PC-9 (cell line): ENCODE measurements around the gene UCP3.

Experiments
- EZH2 ChIP-seq: fragments of 200-600 bp; sonication (generic); IDR thresholded peaks from 2 replicates; pipeline ENCODE4 v1.8.0; 2017; ENCODE audit warnings: antibody characterized with exemption, low read depth
- TF ChIP-seq, protein P1 (sequence below): fragments of 200-600 bp; sonication (generic); conservative IDR thresholded peaks from 2 replicates; pipeline ENCODE4 v1.6.1; 2017; ENCODE audit warnings: mixed run types, antibody characterized with exemption, mild to moderate bottlenecking, moderate library complexity

DNA sequence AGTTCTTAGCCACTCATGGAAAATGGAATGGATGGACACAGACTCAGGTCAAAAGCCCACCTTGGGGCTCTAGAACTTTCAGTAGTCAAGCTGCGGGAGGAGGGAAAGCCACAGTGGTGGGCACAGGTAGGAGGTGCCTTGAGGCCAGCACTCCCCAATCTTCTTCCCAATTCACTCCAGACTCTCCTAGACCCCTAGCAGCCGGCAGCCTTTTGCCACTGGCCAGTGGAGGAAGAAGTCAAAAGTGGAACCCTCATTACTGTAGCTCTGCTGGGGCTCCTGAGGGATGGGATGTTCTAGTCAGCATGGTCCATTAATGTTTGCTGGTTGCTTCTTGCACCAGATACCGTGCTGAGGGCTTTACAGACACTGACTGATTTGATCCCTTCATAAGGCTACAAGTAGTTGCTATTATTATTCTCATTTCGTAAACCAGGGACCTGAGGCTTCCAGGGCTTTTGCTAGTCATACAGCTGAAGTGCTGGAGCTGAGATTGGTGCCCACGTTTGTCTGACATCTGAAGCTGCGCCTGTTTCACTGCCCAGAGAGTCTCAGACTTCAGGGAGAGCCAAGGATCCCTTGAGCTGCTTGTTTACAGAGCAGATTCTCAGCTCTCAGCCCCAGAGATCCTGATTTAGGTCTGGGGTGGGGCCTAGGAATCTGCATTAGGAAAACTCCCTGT, 1.1 kb downstream of the UCP3 start:
- TF ChIP-seq EZH2 = no peak
- TF ChIP-seq, protein P1, sequence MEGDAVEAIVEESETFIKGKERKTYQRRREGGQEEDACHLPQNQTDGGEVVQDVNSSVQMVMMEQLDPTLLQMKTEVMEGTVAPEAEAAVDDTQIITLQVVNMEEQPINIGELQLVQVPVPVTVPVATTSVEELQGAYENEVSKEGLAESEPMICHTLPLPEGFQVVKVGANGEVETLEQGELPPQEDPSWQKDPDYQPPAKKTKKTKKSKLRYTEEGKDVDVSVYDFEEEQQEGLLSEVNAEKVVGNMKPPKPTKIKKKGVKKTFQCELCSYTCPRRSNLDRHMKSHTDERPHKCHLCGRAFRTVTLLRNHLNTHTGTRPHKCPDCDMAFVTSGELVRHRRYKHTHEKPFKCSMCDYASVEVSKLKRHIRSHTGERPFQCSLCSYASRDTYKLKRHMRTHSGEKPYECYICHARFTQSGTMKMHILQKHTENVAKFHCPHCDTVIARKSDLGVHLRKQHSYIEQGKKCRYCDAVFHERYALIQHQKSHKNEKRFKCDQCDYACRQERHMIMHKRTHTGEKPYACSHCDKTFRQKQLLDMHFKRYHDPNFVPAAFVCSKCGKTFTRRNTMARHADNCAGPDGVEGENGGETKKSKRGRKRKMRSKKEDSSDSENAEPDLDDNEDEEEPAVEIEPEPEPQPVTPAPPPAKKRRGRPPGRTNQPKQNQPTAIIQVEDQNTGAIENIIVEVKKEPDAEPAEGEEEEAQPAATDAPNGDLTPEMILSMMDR = no peak
